Calu3 (cell line): ENCODE measurements around the gene COL4A5. TPM values are rescaled to one million over a fixed set of nuclear protein-coding genes. Genes with fewer than 3 reads are reported as not detected.
"Not testable (repeated sequence)": the region's sequence is repeated elsewhere in the genome, so short reads cannot be mapped to it uniquely, and the experiment has no call there.

Experiments
- Bru-seq: library from RNA; stranded (reverse); fragments of 400-500 nt; gene quantifications from one replicate; lab custom pipeline; 2021; lab: Mats Ljungman, UMichigan
- BruChase-seq, 2 experiments: library from RNA; stranded (reverse); fragments of 400-500 nt; gene quantifications; one replicate each; lab custom pipeline; 2021; lab: Mats Ljungman, UMichigan
- BruUV-seq: library from RNA; stranded (reverse); fragments of 400-500 nt; replicated peaks from 2 replicates; lab custom pipeline; 2021; lab: Mats Ljungman, UMichigan
- CTCF ChIA-PET: fragments of 300-600 bp; sonication (Branson Sonifier 250); formaldehyde crosslinking; loops from one replicate; lab custom pipeline; 2022; ENCODE audit warnings: antibody characterized with exemption; lab: Charles Lee
- DNase-seq: peaks from one replicate; pipeline ENCODE4 v3.0.0; 2022
- H3K27ac Mint-ChIP-seq: one replicate; pipeline ENCODE4 v1.8.0; 2022; ENCODE audit warnings: mixed read lengths; ENCODE audit not compliant: unreplicated experiment
- H3K27me3 Mint-ChIP-seq: one replicate; pipeline ENCODE4 v1.8.0; 2022; ENCODE audit warnings: mixed read lengths; ENCODE audit not compliant: unreplicated experiment
- H3K36me3 Mint-ChIP-seq: one replicate; pipeline ENCODE4 v1.8.0; 2022; ENCODE audit warnings: mild to moderate bottlenecking, moderate library complexity, mixed read lengths; ENCODE audit not compliant: insufficient read depth, unreplicated experiment
- H3K4me1 Mint-ChIP-seq: one replicate; pipeline ENCODE4 v1.8.0; 2022; ENCODE audit warnings: mild to moderate bottlenecking, low read depth, mixed read lengths; ENCODE audit not compliant: unreplicated experiment
- H3K4me3 Mint-ChIP-seq: one replicate; pipeline ENCODE4 v1.8.0; 2022; ENCODE audit warnings: mild to moderate bottlenecking, low read depth, moderate library complexity, mixed read lengths; ENCODE audit not compliant: unreplicated experiment
- H3K9me3 Mint-ChIP-seq: one replicate; pipeline ENCODE4 v1.8.0; 2022; ENCODE audit warnings: low read depth, mixed read lengths; ENCODE audit not compliant: unreplicated experiment
- intact Hi-C: fragments of 100-400 bp; cut with micrococcal nuclease; formaldehyde crosslinking; loops from one replicate; pipeline ENCODE4 v1.10.0; 2022; ENCODE audit not compliant: unreplicated experiment
- long read RNA-seq: library from polyadenylated mRNA; stranded (forward); transcript quantifications from one replicate; pipeline ENCODE4 v2.0.0, GENCODE V29; 2022
- total RNA-seq: library from RNA; stranded (reverse); gene quantifications from 2 replicates; pipeline ENCODE4 v1.2.3, GENCODE V29; 2022
- TF ChIP-seq, protein P1 (sequence below): fragments of 200-600 bp; IDR thresholded peaks from one replicate; pipeline ENCODE4 v1.8.0; 2022; ENCODE audit warnings: antibody characterized with exemption; ENCODE audit not compliant: unreplicated experiment

COL4A5 gene
- total RNA-seq, result 19.8 and 23.1 TPM in 2 replicates
- percentile 57 among the genes with signal in this experiment for Bru-seq, nascent RNA
- percentile 55 among the genes with signal in this experiment for BruChase-seq, experiment 1, labeled RNA remaining after a 6-hour chase
- BruChase-seq, experiment 2, labeled RNA remaining after a 2-hour chase, result percentile 59 among the genes with signal in this experiment
- long read RNA-seq, partial matches to known transcripts, result 3 of 5 reads
- long read RNA-seq, other reads (novel, unspliced or antisense), result 0 of 5 reads

DNA sequence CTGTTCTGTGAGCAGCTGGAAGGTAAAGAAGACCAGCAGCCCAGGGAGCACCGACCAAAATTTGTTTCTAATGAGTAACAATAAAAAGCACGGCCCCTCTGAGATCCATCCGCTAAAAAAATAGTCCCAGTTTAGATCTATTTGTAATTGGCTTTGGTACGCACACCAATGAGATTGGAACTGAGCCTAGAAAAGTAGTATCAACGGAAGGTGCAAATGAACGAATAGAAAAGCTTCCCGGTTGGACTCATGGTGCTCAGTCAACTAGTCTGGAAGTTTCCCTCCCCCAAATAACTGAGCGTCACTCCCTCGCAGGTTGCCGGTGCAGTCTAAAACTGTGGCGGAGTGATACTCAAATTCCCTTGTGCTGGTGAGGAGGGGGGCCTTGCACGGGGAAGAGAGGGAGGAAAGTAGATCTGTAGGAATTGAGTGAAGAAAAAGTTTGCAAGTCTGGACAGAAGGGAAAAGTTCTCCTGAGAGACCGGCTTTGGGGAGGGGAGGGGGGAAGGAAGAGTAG lies at the start of gene COL4A5:
COL4A5 (plus strand) TSS at position 413 of the 517 bp plus-strand sequence. CDS start 288 bp downstream, outside the sequence.
- no peaks in the 10 kb centered on the region for H3K27me3 Mint-ChIP-seq
- no TSS peak for BruUV-seq
- peaks cover 8% of the 10 kb centered on the region for H3K4me1 Mint-ChIP-seq
- no peaks in the 10 kb centered on the region for H3K9me3 Mint-ChIP-seq
- H3K27ac Mint-ChIP-seq, result peak within 1 kb of the TSS; percentile 86
- peak within 1 kb of the TSS; percentile 88 for H3K4me3 Mint-ChIP-seq
- intact Hi-C loops, result no loop called here
- peak; percentile 65 for DNase-seq
- CTCF ChIA-PET, result no interaction called here
- TF ChIP-seq, protein P1, sequence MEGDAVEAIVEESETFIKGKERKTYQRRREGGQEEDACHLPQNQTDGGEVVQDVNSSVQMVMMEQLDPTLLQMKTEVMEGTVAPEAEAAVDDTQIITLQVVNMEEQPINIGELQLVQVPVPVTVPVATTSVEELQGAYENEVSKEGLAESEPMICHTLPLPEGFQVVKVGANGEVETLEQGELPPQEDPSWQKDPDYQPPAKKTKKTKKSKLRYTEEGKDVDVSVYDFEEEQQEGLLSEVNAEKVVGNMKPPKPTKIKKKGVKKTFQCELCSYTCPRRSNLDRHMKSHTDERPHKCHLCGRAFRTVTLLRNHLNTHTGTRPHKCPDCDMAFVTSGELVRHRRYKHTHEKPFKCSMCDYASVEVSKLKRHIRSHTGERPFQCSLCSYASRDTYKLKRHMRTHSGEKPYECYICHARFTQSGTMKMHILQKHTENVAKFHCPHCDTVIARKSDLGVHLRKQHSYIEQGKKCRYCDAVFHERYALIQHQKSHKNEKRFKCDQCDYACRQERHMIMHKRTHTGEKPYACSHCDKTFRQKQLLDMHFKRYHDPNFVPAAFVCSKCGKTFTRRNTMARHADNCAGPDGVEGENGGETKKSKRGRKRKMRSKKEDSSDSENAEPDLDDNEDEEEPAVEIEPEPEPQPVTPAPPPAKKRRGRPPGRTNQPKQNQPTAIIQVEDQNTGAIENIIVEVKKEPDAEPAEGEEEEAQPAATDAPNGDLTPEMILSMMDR, result no peak
- H3K36me3 Mint-ChIP-seq, result peaks cover 18% of the 10 kb centered on the region

DNA sequence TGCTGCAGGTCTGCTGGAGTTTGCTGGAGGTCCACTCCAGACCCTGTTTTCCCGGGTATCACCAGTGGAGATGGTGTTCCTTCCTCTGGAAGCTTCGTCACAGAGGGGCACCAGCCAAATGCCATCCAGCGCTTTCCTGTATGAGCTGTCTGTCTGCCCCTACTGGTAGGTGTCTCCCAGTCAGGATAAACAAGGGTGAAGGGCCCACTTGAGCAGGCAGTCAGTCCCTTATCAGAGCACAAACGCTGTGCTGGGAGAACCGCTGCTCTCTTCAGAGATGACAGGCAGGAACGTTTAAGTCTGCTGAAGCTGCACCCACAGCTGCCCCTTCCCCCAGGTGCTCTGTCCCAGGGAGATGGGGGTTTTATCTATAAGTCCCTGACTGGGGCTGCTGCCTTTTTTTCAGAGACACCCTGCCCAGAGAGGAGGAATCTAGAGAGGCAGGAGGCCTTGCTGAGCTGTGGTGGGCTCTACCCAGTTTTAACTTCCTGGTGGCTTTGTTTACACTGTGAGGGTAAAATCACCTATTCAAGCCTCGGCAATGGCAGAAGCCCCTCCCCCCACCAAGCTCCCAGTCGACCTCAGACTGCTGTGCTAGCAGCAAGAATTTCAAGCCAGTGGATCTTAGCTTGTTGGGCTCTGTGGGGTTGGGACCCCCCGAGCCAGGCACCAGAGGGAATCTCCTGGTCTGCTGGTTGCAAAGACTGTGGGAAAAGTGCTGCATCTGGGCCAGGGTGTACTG lies 48.5 kb upstream of the COL4A5 start:
- CTCF ChIA-PET, result not testable (repeated sequence)

DNA sequence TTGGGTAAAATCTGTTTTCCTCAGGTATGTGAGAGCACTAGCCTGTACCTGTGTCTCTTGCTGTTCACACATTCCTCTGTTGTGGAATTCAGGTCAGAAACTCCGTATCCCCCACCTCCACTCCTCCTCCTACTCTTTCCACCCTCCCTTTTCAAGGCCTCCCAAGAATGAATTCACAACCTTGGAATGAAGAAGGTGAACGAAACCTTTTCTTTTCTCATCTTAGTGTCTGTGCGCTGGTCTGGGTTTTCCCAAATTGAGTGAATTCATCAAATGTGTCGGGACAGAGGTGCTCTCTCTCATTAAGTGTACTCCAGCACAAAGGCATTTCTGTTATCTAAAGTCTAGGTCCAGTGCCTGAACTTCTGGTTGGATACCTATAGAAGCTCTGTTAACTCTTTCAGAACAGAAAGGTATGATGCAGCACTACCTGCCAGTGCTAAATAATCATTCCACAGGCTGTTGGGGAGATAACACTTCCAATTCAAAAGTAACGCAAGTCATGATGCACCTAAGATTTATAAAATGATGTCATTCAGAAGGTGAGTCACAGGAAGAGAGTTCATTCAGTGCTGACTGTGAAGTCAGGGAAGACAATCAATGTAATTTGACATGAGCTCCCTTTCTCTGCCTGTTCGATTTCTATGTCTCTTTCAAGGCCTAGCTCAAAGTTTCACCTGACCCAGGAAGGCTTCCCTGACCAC lies 43.3 kb upstream of the COL4A5 start:
- no TSS peak for BruUV-seq
- no peaks in the 10 kb centered on the region for H3K27me3 Mint-ChIP-seq
- CTCF ChIA-PET, result interaction anchor here (0.6 kb wide), 1 partner anchor 25 kb away, joined by 4 read pairs; no protein-coding TSS in a partner anchor
- DNase-seq, result no peak
- H3K4me1 Mint-ChIP-seq, result peaks cover 35% of the 10 kb centered on the region
- H3K36me3 Mint-ChIP-seq, result no peaks in the 10 kb centered on the region
- H3K27ac Mint-ChIP-seq, result peak overlapping the region; percentile 41
- TF ChIP-seq, protein P1, result no peak
- no peak overlapping the region for H3K4me3 Mint-ChIP-seq
- H3K9me3 Mint-ChIP-seq, result no peaks in the 10 kb centered on the region
- intact Hi-C loops, result loop anchor here (5.0 kb wide), 1 partner anchor 46 kb away; no protein-coding TSS in a partner anchor

More for the DNA sequence above, 48.5 kb upstream of the COL4A5 start:
- intact Hi-C loops, DNase-seq, H3K36me3 Mint-ChIP-seq, BruUV-seq, H3K9me3 Mint-ChIP-seq, H3K4me1 Mint-ChIP-seq, H3K27ac Mint-ChIP-seq, H3K4me3 Mint-ChIP-seq, H3K27me3 Mint-ChIP-seq: not testable (repeated sequence)

DNA sequence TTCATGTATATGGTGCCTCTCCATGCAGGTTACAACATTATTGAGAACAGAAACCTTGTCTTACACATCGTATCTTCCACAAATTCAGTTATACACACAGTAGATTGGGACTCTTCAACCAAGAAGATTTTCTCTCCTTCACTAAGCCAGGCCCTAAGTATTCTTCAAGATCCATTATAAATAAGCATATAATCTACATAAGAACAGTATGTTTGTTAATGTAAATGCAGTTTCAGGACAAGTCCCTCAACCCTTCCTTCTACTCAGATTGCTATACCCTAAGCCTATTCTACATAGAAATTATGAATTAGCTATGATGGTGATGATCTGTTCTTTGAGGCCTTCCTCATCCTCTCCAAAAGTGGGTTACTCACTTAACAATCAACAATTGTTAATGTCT lies 42.7 kb upstream of the COL4A5 start:
- TF ChIP-seq, protein P1, result no peak
- DNase-seq, result no peak
- H3K27ac Mint-ChIP-seq, result peak overlapping the region; percentile 41
- intact Hi-C loops, result loop anchor here (5.0 kb wide), 1 partner anchor 45 kb away; no protein-coding TSS in a partner anchor
- H3K36me3 Mint-ChIP-seq, result no peaks in the 10 kb centered on the region
- no peaks in the 10 kb centered on the region for H3K27me3 Mint-ChIP-seq
- H3K4me1 Mint-ChIP-seq, result peaks cover 35% of the 10 kb centered on the region
- H3K9me3 Mint-ChIP-seq, result no peaks in the 10 kb centered on the region
- CTCF ChIA-PET, result interaction anchor here (0.6 kb wide), 1 partner anchor 26 kb away, joined by 4 read pairs; no protein-coding TSS in a partner anchor
- H3K4me3 Mint-ChIP-seq, result no peak overlapping the region
- no TSS peak for BruUV-seq
